ENCODE measurements around the gene PGAP3. TPM values are rescaled to one million over a fixed set of nuclear protein-coding genes. Genes with fewer than 3 reads are reported as not detected.

Gene PGAP3
- polyA plus RNA-seq, 3 donors: 8.3 to 19.3 (median 9.2) TPM

GRCh38 chr17:39709998-39710964 is 22.4 kb upstream of the PGAP3 start:
- Histone ChIP-seq H3K79me2 (ENCODE audit: insufficient read depth, low read length) (no peaks in the 10 kb centered on the region), H3K27ac (ENCODE audit: low read depth in 1 of 2, low read length in 2 of 2) (no peak overlapping the region), H3K4me1 (ENCODE audit: control insufficient read depth in 1 of 2, insufficient read depth in 2 of 2, low read length in 2 of 2) (no peaks in the 10 kb centered on the region), H3K9me3 (replicated peaks in 1 of 2; ENCODE audit: control insufficient read depth in 1 of 2, insufficient read depth in 1 of 2, low read length in 2 of 2) (no peaks in the 10 kb centered on the region), H3K36me3 (replicated peaks in 1 of 2; ENCODE audit: control insufficient read depth in 1 of 2, insufficient read depth in 2 of 2, low read length in 2 of 2) (no peaks in the 10 kb centered on the region), H3K9ac (ENCODE audit: insufficient read depth, low read length, poor library complexity, severe bottlenecking) (no peak overlapping the region), H3K27me3 (ENCODE audit: control insufficient read depth in 2 of 2, insufficient read depth in 2 of 2, low read length in 2 of 2) (no peaks in the 10 kb centered on the region), H3K4me2 (replicated peaks; ENCODE audit: extremely low read depth, low read length, poor library complexity, severe bottlenecking) (no peak overlapping the region), H3K4me3 (replicated peaks in 1 of 3; ENCODE audit: low read depth in 2 of 3, low read length in 3 of 3) (no peak overlapping the region), H4K20me1 (ENCODE audit: insufficient read depth, low read length) (no peaks in the 10 kb centered on the region), H2AFZ (ENCODE audit: insufficient read depth, low read depth, low read length, poor library complexity, severe bottlenecking) (no peak overlapping the region)
- Mint-ChIP-seq H3K27me3 (ENCODE audit: low read depth in 3 of 3) (peaks cover 0 to 4% (median 2%) of the 10 kb centered on the region in 3 donors), H3K27ac (no peak overlapping the region), H3K4me3 (peak overlapping the region in 1 of 2 donors; percentile 27), H3K36me3 (no peaks in the 10 kb centered on the region), H3K4me1 (no peaks in the 10 kb centered on the region), H3K9me3 (no peaks in the 10 kb centered on the region)
- no peak for TF ChIP-seq CTCF (IDR thresholded peaks at IDR 0.05)
- DNase-seq: no peak
- intact Hi-C loops (cut with micrococcal nuclease): no loop called here
- WGBS (ENCODE audit: insufficient coverage): 92% methylated on average over 18 of the region's 20 CpGs

- no peaks in the 10 kb centered on the region for H3K9me3 Mint-ChIP-seq
Observed at GRCh38 chr17:39709319-39709997, 21.6 kb upstream of the PGAP3 start.

More at GRCh38 chr17:39709319-39709997, 21.6 kb upstream of the PGAP3 start:
- no peak overlapping the region for H2AFZ ChIP-seq (ENCODE audit: insufficient read depth, low read depth, low read length, poor library complexity, severe bottlenecking)
- no peak for DNase-seq
- H3K27ac ChIP-seq (ENCODE audit: low read depth in 1 of 2, low read length in 2 of 2): no peak overlapping the region
- H3K4me3 ChIP-seq (replicated peaks in 1 of 3; ENCODE audit: low read depth in 2 of 3, low read length in 3 of 3): no peak overlapping the region
- no peak overlapping the region for H3K9ac ChIP-seq (ENCODE audit: insufficient read depth, low read length, poor library complexity, severe bottlenecking)
- Mint-ChIP-seq H3K4me3 (no peak overlapping the region), H3K4me1 (no peaks in the 10 kb centered on the region), H3K36me3 (no peaks in the 10 kb centered on the region), H3K27me3 (ENCODE audit: low read depth in 3 of 3) (peaks cover 3 to 6% (median 4%) of the 10 kb centered on the region in 3 donors), H3K27ac (no peak overlapping the region)
- no peaks in the 10 kb centered on the region for H3K4me1 ChIP-seq (ENCODE audit: control insufficient read depth in 1 of 2, insufficient read depth in 2 of 2, low read length in 2 of 2)
- TF ChIP-seq CTCF (IDR thresholded peaks at IDR 0.05): no peak
- no peaks in the 10 kb centered on the region for H3K79me2 ChIP-seq (ENCODE audit: insufficient read depth, low read length)
- no peaks in the 10 kb centered on the region for H3K9me3 ChIP-seq (replicated peaks in 1 of 2; ENCODE audit: control insufficient read depth in 1 of 2, insufficient read depth in 1 of 2, low read length in 2 of 2)
- H3K27me3 ChIP-seq (ENCODE audit: control insufficient read depth in 2 of 2, insufficient read depth in 2 of 2, low read length in 2 of 2): no peaks in the 10 kb centered on the region
- intact Hi-C loops (cut with micrococcal nuclease): no loop called here
- no peaks in the 10 kb centered on the region for H4K20me1 ChIP-seq (ENCODE audit: insufficient read depth, low read length)
- 92% methylated on average over 12 of the region's 14 CpGs for WGBS (ENCODE audit: insufficient coverage)
- H3K36me3 ChIP-seq (replicated peaks in 1 of 2; ENCODE audit: control insufficient read depth in 1 of 2, insufficient read depth in 2 of 2, low read length in 2 of 2): no peaks in the 10 kb centered on the region
- no peak overlapping the region for H3K4me2 ChIP-seq (replicated peaks; ENCODE audit: extremely low read depth, low read length, poor library complexity, severe bottlenecking)

Data from CD14-positive monocyte (primary cell).